Cardiac muscle cell (in vitro differentiated cells and primary cell): Measurements from ENCODE around the gene MACROD2. TPM values are rescaled to one million over a fixed set of nuclear protein-coding genes. Genes with fewer than 3 reads are reported as not detected.

Source experiments
- DNase-seq, 2 donors: peaks; one replicate each; pipeline versions ENCODE4 v3.0.0 to v3.0.0-alpha.2; 2010 to 2017; ENCODE audit warnings: low read depth in 1 of 2, low spot score in 1 of 2
- H3K27ac ChIP-seq: fragments of 200-600 bp; sonication (generic); 2 replicates; pipeline ENCODE4 v1.5.1; 2016
- H3K27me3 ChIP-seq: fragments of 200-600 bp; sonication (generic); 2 replicates; pipeline ENCODE4 v1.6.0; 2016; ENCODE audit warnings: control low read depth
- H3K36me3 ChIP-seq: fragments of 200-600 bp; sonication (generic); 2 replicates; pipeline ENCODE4 v1.5.1; 2016; ENCODE audit warnings: control low read depth
- H3K4me1 ChIP-seq: fragments of 200-600 bp; sonication (generic); 2 replicates; pipeline ENCODE4 v1.8.1; 2017; ENCODE audit warnings: low read depth, mild to moderate bottlenecking, mixed run types
- H3K4me3 ChIP-seq: fragments of 200-600 bp; sonication (generic); 2 replicates; pipeline ENCODE4 v1.5.1; 2016; ENCODE audit warnings: mild to moderate bottlenecking
- H3K9me3 ChIP-seq: fragments of 200-600 bp; sonication (generic); 2 replicates; pipeline ENCODE4 v1.5.1; 2017; ENCODE audit warnings: low read depth, mild to moderate bottlenecking, control low read depth
- CTCF ChIP-seq: IDR thresholded peaks from 2 replicates; pipeline ENCODE4 v1.5.1; 2012; ENCODE audit warnings: low read depth, mild to moderate bottlenecking, low read length
- polyA plus RNA-seq: library from polyadenylated mRNA; unstranded; fragments of >200 nt; fragmentation: Nextera tagmentation; extraction: Ambion mirVana; gene quantifications from 2 replicates; pipeline ENCODE4 v1.2.1, GENCODE V29; 2016
- total RNA-seq: library from RNA; depleted of rRNA; stranded (reverse); fragments of >200 nt; gene quantifications from 2 replicates; pipeline ENCODE4 v1.2.3, GENCODE V29; 2016

Gene MACROD2
- total and polyA plus RNA-seq, 2 experiments from 2014 or later: 9.3 to 14.4 TPM

GRCh38 chr20:14778096-14778495 lies 782.8 kb downstream of the MACROD2 start:
- no peaks in the 10 kb centered on the region for H3K4me1 ChIP-seq
- TF ChIP-seq CTCF: no peak
- H3K36me3 ChIP-seq: no peaks in the 10 kb centered on the region
- no peaks in the 10 kb centered on the region for H3K9me3 ChIP-seq
- H3K4me3 ChIP-seq: no peak overlapping the region
- no peak for DNase-seq
- no peaks in the 10 kb centered on the region for H3K27me3 ChIP-seq
- H3K27ac ChIP-seq: no peak overlapping the region

GRCh38 chr20:14778875-14779274 lies 783.6 kb downstream of the MACROD2 start:
- no peaks in the 10 kb centered on the region for H3K9me3 ChIP-seq
- no peak for TF ChIP-seq CTCF
- H3K27ac ChIP-seq: no peak overlapping the region
- no peaks in the 10 kb centered on the region for H3K4me1 ChIP-seq
- no peaks in the 10 kb centered on the region for H3K36me3 ChIP-seq
- DNase-seq: no peak
- H3K27me3 ChIP-seq: no peaks in the 10 kb centered on the region
- H3K4me3 ChIP-seq: no peak overlapping the region

- DNase-seq: no peak
- no peak for TF ChIP-seq CTCF
- Histone ChIP-seq H3K36me3 (no peaks in the 10 kb centered on the region), H3K4me3 (no peak overlapping the region), H3K9me3 (no peaks in the 10 kb centered on the region), H3K4me1 (no peaks in the 10 kb centered on the region), H3K27ac (no peak overlapping the region), H3K27me3 (no peaks in the 10 kb centered on the region)
Measured at GRCh38 chr20:14780508-14780907, 785.2 kb downstream of the MACROD2 start.

GRCh38 chr20:14782731-14783130 lies 787.4 kb downstream of the MACROD2 start:
- no peak for DNase-seq
- H3K4me3 ChIP-seq: no peak overlapping the region
- no peaks in the 10 kb centered on the region for H3K9me3 ChIP-seq
- no peak overlapping the region for H3K27ac ChIP-seq
- H3K27me3 ChIP-seq: no peaks in the 10 kb centered on the region
- no peak for TF ChIP-seq CTCF
- H3K4me1 ChIP-seq: no peaks in the 10 kb centered on the region
- no peaks in the 10 kb centered on the region for H3K36me3 ChIP-seq

- no peak for DNase-seq
Measured at GRCh38 chr20:14783766-14784165, 788.5 kb downstream of the MACROD2 start.

More at GRCh38 chr20:14783766-14784165, 788.5 kb downstream of the MACROD2 start:
- Histone ChIP-seq H3K4me3 (no peak overlapping the region), H3K4me1 (no peaks in the 10 kb centered on the region), H3K27ac (no peak overlapping the region), H3K36me3 (no peaks in the 10 kb centered on the region), H3K27me3 (no peaks in the 10 kb centered on the region), H3K9me3 (no peaks in the 10 kb centered on the region)
- no peak for TF ChIP-seq CTCF
